NCI-H146 (cell line): ENCODE data around the gene FEM1B.

Experiments
- DNase-seq: peaks from one replicate; lab custom pipeline; 2025; lab: John Stamatoyannopoulos, UW

FEM1B gene

GRCh38 chr15:68285259-68285980 lies 7.9 kb downstream of the FEM1B start:
- DNase-seq: peak; percentile 76

GRCh38 chr15:68286256-68286655 lies 8.7 kb downstream of the FEM1B start:
- no peak for DNase-seq

GRCh38 chr15:68289057-68289456 lies 11.5 kb downstream of the FEM1B start:
- DNase-seq: no peak

GRCh38 chr15:68289621-68290352 lies 12.2 kb downstream of the FEM1B start:
- DNase-seq: no peak

- no peak for DNase-seq
Observed at GRCh38 chr15:68290715-68291114, 13.2 kb downstream of the FEM1B start.

GRCh38 chr15:68292157-68292781 lies 14.7 kb downstream of the FEM1B start:
- DNase-seq: no peak

GRCh38 chr15:68292967-68293366 lies 15.4 kb downstream of the FEM1B start:
- no peak for DNase-seq

GRCh38 chr15:68295014-68295805 lies 17.7 kb downstream of the FEM1B start:
- no peak for DNase-seq

GRCh38 chr15:68298336-68298735 lies 20.8 kb downstream of the FEM1B start:
- no peak for DNase-seq

GRCh38 chr15:68298882-68299381 lies 21.4 kb downstream of the FEM1B start:
- DNase-seq: no peak

- no peak for DNase-seq
Observed at GRCh38 chr15:68299436-68299835, 21.9 kb downstream of the FEM1B start.

GRCh38 chr15:68300115-68300940 lies 22.8 kb downstream of the FEM1B start:
- no peak for DNase-seq

GRCh38 chr15:68301301-68301700 lies 23.8 kb downstream of the FEM1B start:
- no peak for DNase-seq

GRCh38 chr15:68302729-68303128 lies 25.2 kb downstream of the FEM1B start:
- no peak for DNase-seq

GRCh38 chr15:68303134-68303533 lies 25.6 kb downstream of the FEM1B start:
- DNase-seq: no peak

GRCh38 chr15:68303560-68304436 lies 26.3 kb downstream of the FEM1B start:
- no peak for DNase-seq

- DNase-seq: no peak
Observed at GRCh38 chr15:68304589-68305337, 27.2 kb downstream of the FEM1B start.

GRCh38 chr15:68305420-68305871 lies 27.9 kb downstream of the FEM1B start:
- no peak for DNase-seq
